Erythroblast (primary cell): ENCODE data around the gene GIMAP4.
"Not testable (repeated sequence)": the region's sequence is repeated elsewhere in the genome, so short reads cannot be mapped to it uniquely, and the experiment has no call there.

Experiments
- GATA1 ChIP-seq: IDR thresholded peaks from 2 replicates; pipeline ENCODE4 v1.6.1; 2011; ENCODE audit warnings: low read depth, mild to moderate bottlenecking, control low read depth, low read length, moderate library complexity
- POLR2A ChIP-seq: IDR thresholded peaks from 2 replicates; pipeline ENCODE4 v1.6.1; 2011; ENCODE audit warnings: mild to moderate bottlenecking, low read length

DNA sequence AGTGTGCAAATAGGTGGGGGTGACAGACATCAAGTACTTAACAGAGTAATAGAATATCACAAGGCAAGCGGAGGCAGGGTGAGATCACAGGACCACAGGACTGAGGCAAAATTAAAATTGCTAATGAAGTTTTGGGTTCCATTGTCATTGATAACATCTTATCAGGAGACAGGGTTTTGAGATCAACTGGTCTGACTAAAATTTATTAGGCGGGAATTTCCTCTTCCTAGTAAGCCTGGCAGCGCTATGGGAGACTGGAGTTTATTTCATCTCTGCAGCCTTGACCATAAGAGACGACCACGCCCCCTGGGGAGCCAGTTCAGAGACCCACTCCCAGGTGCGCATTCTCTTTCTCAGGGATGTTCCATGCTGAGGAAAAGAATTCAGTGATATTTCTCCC is 44.3 kb upstream of the GIMAP4 start:
- not testable (repeated sequence) for TF ChIP-seq POLR2A, GATA1
